Gastrocnemius medialis (tissue), 4 donors: ENCODE results near the gene VN1R4.

Source experiments
- POLR2A ChIP-seq, 2 donors: fragments of 450-650 bp; IDR thresholded peaks; one replicate each; pipeline ENCODE4 v1.6.1; 2017; ENCODE audit warnings: antibody characterized with exemption in 2 of 2, mild to moderate bottlenecking in 2 of 2, moderate library complexity in 2 of 2
- TF ChIP-seq, protein P1 (sequence below), 5 experiments: fragments of 450-650 bp in 3 of 5; fragments of 200-600 bp in 2 of 5; sonication (generic) in 2 of 5; IDR thresholded peaks in 4 of 5; conservative IDR thresholded peaks in 1 of 5; 1 replicate in 4 of 5; 2 replicates in 1 of 5; pipeline ENCODE4 v1.5.1; 2016 to 2019; ENCODE audit warnings: antibody characterized with exemption in 5 of 5, mild to moderate bottlenecking in 3 of 5, moderate library complexity in 3 of 5

GRCh38 chr19:53275480-53275879 lies 8.0 kb upstream of the VN1R4 start:
- TF ChIP-seq, protein P1, sequence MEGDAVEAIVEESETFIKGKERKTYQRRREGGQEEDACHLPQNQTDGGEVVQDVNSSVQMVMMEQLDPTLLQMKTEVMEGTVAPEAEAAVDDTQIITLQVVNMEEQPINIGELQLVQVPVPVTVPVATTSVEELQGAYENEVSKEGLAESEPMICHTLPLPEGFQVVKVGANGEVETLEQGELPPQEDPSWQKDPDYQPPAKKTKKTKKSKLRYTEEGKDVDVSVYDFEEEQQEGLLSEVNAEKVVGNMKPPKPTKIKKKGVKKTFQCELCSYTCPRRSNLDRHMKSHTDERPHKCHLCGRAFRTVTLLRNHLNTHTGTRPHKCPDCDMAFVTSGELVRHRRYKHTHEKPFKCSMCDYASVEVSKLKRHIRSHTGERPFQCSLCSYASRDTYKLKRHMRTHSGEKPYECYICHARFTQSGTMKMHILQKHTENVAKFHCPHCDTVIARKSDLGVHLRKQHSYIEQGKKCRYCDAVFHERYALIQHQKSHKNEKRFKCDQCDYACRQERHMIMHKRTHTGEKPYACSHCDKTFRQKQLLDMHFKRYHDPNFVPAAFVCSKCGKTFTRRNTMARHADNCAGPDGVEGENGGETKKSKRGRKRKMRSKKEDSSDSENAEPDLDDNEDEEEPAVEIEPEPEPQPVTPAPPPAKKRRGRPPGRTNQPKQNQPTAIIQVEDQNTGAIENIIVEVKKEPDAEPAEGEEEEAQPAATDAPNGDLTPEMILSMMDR (IDR thresholded peaks at IDR 0.05 in 4 of 5, conservative IDR thresholded peaks at IDR 0.05 in 1 of 5) = no peak
- no peak for TF ChIP-seq POLR2A (IDR thresholded peaks at IDR 0.05)
